EL (cell line): Measurements from ENCODE around the gene HTATIP2.
"Not testable (repeated sequence)": the region's sequence is repeated elsewhere in the genome, so short reads cannot be mapped to it uniquely, and the experiment has no call there.

Source experiments
- DNase-seq: peaks from one replicate; pipeline ENCODE4 v3.0.0-alpha.2; 2016

Gene HTATIP2

DNA sequence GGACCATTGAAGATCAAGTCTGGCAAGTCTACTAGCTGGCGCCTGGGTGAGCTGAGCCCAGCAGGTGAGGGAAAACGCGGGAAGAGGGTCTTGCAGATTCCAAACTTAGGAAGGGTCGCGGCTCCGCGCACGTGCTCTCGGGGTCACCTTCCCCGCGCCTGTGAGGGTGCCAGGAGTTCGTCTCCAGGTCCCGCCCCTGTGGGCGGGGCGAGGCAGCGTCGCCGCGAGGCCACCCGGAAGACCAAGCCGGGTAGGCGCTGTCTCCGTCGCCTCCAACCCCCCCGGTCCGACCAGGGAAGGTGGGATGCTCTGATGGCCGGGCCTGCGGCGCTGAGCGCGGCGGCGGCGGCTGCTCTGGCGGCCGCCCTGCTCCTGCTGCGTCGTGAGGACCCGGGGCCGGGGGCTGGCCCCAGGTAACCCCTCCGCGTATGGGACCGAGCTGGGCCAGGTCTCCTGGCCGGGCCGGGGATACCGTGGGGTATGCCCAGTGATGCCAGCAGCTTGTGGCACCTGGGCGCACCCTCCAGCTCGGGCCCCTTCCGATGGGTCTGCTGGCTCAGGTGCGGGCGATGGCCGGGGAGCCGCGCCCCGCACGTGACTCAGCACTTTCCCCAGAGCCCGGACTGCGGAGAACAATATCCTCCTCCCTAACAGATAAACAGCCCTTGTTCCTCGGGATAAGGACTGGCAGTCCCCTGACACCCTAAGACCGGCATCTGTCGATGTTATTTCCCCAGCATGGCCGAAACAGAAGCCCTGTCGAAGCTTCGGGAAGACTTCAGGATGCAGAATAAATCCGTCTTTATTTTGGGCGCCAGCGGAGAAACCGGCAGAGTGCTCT lies at the start of gene HTATIP2:
Gene HTATIP2 (plus strand): TSS at position 215 of the 841 bp plus-strand sequence. CDS start 524 bp downstream, at position 739.
- DNase-seq = peak; percentile 41

GRCh38 chr11:20315800-20316199 lies 47.7 kb upstream of the HTATIP2 start:
- DNase-seq = no peak

GRCh38 chr11:20321177-20321576 lies 42.3 kb upstream of the HTATIP2 start:
- no peak for DNase-seq

GRCh38 chr11:20327377-20327935 lies 36.1 kb upstream of the HTATIP2 start:
- no peak for DNase-seq

DNA sequence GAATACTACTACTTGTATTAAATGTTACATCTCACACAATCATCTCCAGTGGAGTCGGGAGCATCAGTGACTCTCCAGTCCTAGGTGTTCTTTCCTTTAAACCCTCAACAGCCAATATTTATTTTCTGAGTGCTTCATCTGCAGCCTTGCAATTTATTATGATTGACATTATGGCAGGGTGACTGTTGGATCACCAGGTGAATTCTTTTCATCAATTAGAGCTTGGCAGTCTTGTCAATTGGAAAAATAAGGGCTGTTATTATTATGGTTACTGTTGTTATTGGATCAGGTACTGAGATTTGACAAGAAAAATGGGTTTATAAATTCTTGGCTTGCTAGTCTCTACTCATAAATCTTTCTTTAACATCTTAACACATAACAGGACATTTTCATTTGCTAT lies 27.5 kb upstream of the HTATIP2 start:
- DNase-seq = no peak

- DNase-seq = peak; percentile 26
These were observed 25.9 kb upstream of the HTATIP2 start for GRCh38 chr11:20337526-20338154.

GRCh38 chr11:20342347-20343141 lies 21.0 kb upstream of the HTATIP2 start:
- no peak for DNase-seq

GRCh38 chr11:20351136-20351535 lies 12.4 kb upstream of the HTATIP2 start:
- DNase-seq = no peak

DNA sequence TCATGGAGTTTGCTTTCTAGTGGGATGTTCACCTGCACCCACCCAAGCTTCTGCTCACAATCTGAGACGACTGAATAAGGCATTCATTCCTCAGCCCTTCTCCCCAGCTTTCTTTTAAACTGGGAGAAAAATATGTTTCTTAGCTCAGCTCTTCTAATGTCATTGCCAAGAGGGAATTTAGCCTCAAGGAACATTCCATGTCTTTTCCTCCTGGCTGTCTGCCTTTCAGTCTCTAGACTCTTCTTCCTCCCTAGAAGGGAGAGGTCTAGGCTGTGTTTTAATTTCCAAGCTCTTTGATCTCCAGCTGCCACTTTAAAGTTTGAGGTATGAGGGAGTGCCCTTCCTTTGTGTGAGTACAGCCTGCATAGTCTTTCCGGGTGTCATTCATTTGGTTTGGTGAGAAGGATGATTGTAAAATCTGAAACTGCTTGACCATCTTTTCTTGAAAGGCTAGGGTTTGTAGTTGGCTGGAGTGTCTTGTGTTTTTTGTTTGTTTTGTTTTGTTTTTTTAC lies 11.7 kb upstream of the HTATIP2 start:
- DNase-seq = no peak

DNA sequence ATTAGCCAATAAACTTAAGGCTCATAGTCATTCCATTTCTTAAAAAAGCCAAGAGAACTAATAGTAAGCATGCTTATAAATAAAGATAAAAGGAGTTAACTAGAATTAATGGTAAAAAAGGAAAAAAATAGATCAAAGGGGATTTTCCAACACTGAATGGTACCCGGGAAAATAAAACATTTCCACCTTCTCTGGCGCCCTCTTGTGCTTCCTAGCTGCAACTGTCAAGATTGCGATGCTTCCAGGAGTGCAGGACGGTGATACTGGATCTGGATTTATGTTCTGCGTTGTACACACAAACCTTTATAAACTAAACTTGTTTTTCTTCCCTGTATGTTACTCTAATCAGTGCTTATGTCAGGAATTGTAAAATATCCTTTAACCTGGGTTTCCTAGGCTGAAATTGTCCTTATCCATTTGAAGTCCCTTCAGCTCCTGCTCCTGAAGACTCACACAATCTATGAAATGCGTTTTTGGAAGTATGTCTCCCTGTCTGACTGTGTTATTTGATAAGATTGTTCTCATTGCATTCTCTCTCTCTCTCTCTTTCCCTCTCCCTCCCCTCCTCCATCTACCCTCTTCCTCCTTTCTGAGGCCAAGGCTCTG lies 9.6 kb upstream of the HTATIP2 start:
- peak; percentile 42 for DNase-seq

DNA sequence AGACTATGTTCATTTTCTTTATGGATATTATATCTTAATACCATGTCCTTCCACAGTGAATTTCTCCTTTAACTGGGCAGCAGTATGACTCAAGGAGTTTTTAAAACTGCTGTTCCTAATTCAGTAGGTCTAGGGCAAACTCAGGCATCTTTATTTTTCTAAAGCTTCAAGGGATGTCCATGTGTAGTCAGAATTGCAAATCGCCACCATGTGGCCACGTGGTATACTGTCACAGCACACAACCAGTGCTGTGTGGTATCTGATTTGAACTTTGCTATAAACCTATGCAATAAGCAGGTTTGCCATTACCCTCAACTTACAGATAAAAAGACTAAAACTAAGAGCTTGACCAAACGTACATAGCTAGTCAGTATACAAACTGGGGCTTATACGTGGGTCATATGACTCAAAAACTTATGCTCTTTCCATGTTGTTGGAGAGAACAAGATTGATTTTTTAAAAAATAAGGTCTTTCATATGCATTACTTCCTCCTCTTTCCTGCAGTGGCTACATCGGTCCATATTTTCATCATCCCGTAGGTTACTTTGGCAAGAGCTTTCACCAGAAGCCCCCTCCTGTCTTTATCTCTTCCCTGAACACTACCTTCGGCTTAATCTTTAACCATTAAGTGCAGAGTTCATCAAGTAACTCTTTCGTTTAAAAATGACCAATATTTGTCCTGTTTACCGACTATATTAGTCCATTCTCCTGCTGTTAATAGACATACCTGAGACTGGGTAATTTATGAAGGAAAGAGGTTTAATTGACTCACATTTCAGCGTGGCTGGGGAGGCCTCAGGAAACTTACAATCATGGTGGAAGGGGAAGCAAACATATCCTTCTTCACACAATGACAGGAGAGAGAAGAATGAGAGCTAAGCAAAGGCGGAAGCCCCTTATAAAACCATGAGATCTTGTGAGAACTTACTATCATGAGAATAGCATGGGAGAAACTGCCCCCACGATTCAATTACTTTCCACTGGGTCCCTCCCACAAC lies 8.0 kb upstream of the HTATIP2 start:
- peak; percentile 47 for DNase-seq

DNA sequence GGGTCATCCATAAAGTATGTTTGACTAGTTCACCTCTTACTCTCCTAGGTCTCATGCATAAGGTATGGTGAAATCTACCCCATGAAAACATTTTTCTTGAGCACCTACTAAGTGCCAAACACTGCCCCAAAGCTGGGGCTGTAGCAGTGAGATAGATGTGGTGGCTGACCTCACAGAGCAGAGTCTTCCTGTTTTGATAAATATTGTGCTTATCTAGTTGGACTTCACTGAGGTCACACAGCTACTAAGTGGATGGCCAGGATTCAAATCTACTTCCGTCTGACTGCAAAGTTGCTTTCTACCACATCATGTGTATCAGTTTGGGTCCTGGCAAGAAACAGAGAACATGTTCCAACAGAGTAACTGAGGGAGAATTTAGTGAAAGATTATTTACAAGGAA lies 6.4 kb upstream of the HTATIP2 start:
- no peak for DNase-seq

GRCh38 chr11:20360650-20361049 lies 2.9 kb upstream of the HTATIP2 start:
- DNase-seq = peak; percentile 41

DNA sequence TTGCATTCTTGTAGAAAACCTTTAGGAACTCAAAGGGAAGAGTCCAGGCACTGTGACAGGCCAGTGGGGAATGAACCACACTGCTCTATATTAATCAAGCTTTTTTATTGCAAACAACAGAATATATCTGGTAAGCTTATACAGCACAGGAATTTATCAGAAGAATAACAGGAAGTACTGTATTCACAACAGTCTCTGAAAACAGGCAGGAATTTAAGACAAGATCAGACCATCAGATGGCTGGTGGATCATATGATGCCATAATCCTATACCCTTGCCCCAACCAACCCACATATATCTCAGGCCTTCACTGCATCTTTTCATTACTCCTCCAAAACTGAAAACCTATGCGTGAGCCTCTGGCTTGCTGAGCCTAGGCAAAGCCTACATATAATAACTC lies 1.0 kb upstream of the HTATIP2 start:
- DNase-seq = no peak

DNA sequence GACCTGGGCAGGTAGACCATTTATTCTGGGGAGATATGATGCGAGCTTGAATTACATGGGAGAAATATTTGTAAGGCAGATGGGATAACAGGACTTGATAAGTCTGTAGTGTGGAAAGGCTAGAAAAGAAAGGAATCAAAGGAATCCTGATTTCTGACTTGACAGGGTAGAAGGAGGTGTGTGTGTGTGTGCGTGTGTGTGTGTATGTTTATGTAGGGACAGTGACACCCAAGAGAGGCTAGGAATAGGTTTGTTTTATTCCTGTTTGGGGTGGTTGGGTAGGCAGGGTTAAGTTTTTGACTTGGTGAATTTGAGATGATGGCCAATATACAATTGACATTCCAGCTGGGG lies 390 bp upstream of the HTATIP2 start:
- no peak for DNase-seq

- no peak for DNase-seq
These were observed 853 bp downstream of the HTATIP2 start for GRCh38 chr11:20364341-20364792.

DNA sequence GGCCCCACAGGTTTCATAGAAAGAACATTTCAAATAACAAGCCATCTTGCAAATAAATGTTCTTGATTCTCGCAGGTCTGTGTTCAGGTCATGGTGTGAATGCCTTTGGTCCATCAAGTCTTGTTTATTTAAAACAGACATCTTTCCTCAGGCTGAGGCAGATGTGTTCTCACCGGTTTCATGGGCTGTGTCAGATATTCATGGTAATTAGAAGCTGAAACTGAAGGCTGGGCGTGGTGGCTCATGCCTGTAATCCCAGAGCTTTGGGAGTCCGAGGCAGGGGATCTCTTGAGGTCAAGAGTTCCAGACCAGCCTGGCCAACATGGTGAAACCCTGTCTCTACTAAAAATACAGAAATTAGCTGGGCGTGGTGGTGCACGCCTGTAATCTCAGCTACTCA lies 2.0 kb downstream of the HTATIP2 start:
- DNase-seq = not testable (repeated sequence)

- DNase-seq = peak; percentile 90
These were observed 3.9 kb downstream of the HTATIP2 start for GRCh38 chr11:20367313-20367948.

GRCh38 chr11:20368438-20368837 lies 4.9 kb downstream of the HTATIP2 start:
- DNase-seq = no peak

GRCh38 chr11:20369826-20370225 lies 6.3 kb downstream of the HTATIP2 start:
- DNase-seq = no peak
